Esophagus muscularis mucosa (tissue), 4 donors: Measurements from ENCODE around the gene ALG2. TPM values are rescaled to one million over a fixed set of nuclear protein-coding genes. Genes with fewer than 3 reads are reported as not detected.
A peak's percentile ranks its signal among the peaks of the same experiment; 100 is the strongest.

ENCODE experiments used
- DNase-seq: peaks from one replicate; pipeline ENCODE4 v3.0.0-alpha.2; 2017; ENCODE audit errors: extremely low spot score
- H3K27ac ChIP-seq, 4 donors: fragments of 200-600 bp; sonication (generic); replicated peaks in 1 of 4; 1 replicate in 3 of 4; 2 replicates in 1 of 4; pipeline ENCODE4 v1.5.1; 2016 to 2019; ENCODE audit warnings: mild to moderate bottlenecking in 1 of 4
- H3K27me3 ChIP-seq, 4 donors: fragments of 200-600 bp; sonication (generic); one replicate each; pipeline versions ENCODE4 v1.5.1 to v1.6.0; 2016 to 2019
- H3K36me3 ChIP-seq, 4 donors: fragments of 200-600 bp; sonication (generic); one replicate each; pipeline ENCODE4 v1.5.1; 2016 to 2019
- H3K4me1 ChIP-seq, 4 donors: fragments of 200-600 bp; sonication (generic); one replicate each; pipeline ENCODE4 v1.5.1; 2016 to 2019
- H3K4me3 ChIP-seq, 4 donors: fragments of 200-600 bp; sonication (generic); 1 replicate in 2 of 4; 2 replicates in 2 of 4; pipeline ENCODE4 v1.5.1; 2016 to 2019; ENCODE audit warnings: mild to moderate bottlenecking in 4 of 4, moderate library complexity in 1 of 4
- H3K9me3 ChIP-seq, 4 donors: fragments of 200-600 bp; sonication (generic); 1 replicate in 3 of 4; 2 replicates in 1 of 4; pipeline ENCODE4 v1.5.1; 2016 to 2019
- CTCF ChIP-seq, 3 experiments: fragments of 200-600 bp in 2 of 3; fragments of 450-650 bp in 1 of 3; sonication (generic) in 2 of 3; IDR thresholded peaks; one replicate each; pipeline ENCODE4 v1.5.1; 2017 to 2019; ENCODE audit warnings: antibody characterized with exemption in 3 of 3, mild to moderate bottlenecking in 2 of 3, moderate library complexity in 1 of 3
- EP300 ChIP-seq: sonication (generic); formaldehyde crosslinking; IDR thresholded peaks from one replicate; pipeline ENCODE4 v1.6.1; 2017; ENCODE audit warnings: antibody characterized with exemption
- POLR2A ChIP-seq: fragments of 450-650 bp; IDR thresholded peaks from one replicate; pipeline ENCODE4 v1.6.1; 2017; ENCODE audit warnings: antibody characterized with exemption, moderate library complexity, mild to moderate bottlenecking, low read depth
- POLR2AphosphoS5 ChIP-seq, 2 donors: sonication (generic); formaldehyde crosslinking; IDR thresholded peaks; one replicate each; pipeline ENCODE4 v1.6.1; 2017; ENCODE audit warnings: antibody characterized with exemption in 2 of 2
- WGBS: methylation state at CpG from one replicate; pipeline ENCODE4 v1.1.5; 2018; 5-methylcytosine and 5-hydroxymethylcytosine counted together
- intact Hi-C: fragments of 100-400 bp; cut with DNase I; formaldehyde crosslinking; loops from one replicate; pipeline ENCODE4 v1.15.1; 2023
- total RNA-seq, 4 donors: library from RNA; depleted of rRNA; stranded (reverse); fragments of >200 nt; gene quantifications; one replicate each; pipeline versions ENCODE4 v1.1.0 to v1.2.1, GENCODE V29; 2016

ALG2 gene
- total RNA-seq, 4 donors from 2014 or later = 19.5 to 33.4 (median 26.2) TPM

- no peak for TF ChIP-seq EP300
- DNase-seq = no peak
- intact Hi-C loops = loop anchor here (10.0 kb wide), 1 partner anchor 1143 kb away; no protein-coding TSS in a partner anchor
- Histone ChIP-seq H3K36me3 (no peaks in the 10 kb centered on the region), H3K27me3 (no peaks in the 10 kb centered on the region), H3K9me3 (no peaks in the 10 kb centered on the region), H3K27ac (no peak overlapping the region), H3K4me1 (peaks cover 10 to 15% (median 14%) of the 10 kb centered on the region in 4 donors), H3K4me3 (no peak overlapping the region)
- WGBS = 74% methylated on average over 4 of the region's 4 CpGs
Observed at GRCh38 chr9:99181621-99182020, 40.1 kb downstream of the ALG2 start.

GRCh38 chr9:99181206-99181605 is 40.5 kb downstream of the ALG2 start:
- 67% methylated on average over 2 of the region's 2 CpGs for WGBS

GRCh38 chr9:99180662-99181061 is 41.1 kb downstream of the ALG2 start:
- Histone ChIP-seq H3K9me3 (no peaks in the 10 kb centered on the region), H3K27me3 (no peaks in the 10 kb centered on the region), H3K36me3 (no peaks in the 10 kb centered on the region), H3K4me3 (no peak overlapping the region), H3K27ac (no peak overlapping the region), H3K4me1 (peaks cover 10 to 15% (median 14%) of the 10 kb centered on the region in 4 donors)
- no peak for TF ChIP-seq EP300
- TF ChIP-seq POLR2AphosphoS5 (IDR thresholded peaks at IDR 0.05) = no peak
- no peak for TF ChIP-seq POLR2A
- no peak for TF ChIP-seq CTCF (IDR thresholded peaks at IDR 0.05)
- peak; percentile 91 for DNase-seq
- WGBS = 87% methylated on average over 9 of the region's 9 CpGs
- intact Hi-C loops = loop anchor here (10.0 kb wide), 1 partner anchor 1144 kb away; no protein-coding TSS in a partner anchor

More at GRCh38 chr9:99181206-99181605, 40.5 kb downstream of the ALG2 start:
- H3K27me3 ChIP-seq = no peaks in the 10 kb centered on the region
- DNase-seq = peak; percentile 78
- TF ChIP-seq POLR2AphosphoS5 (IDR thresholded peaks at IDR 0.05) (no peak), EP300 (no peak), POLR2A (no peak), CTCF (IDR thresholded peaks at IDR 0.05) (no peak)
- no peaks in the 10 kb centered on the region for H3K9me3 ChIP-seq
- H3K36me3 ChIP-seq = no peaks in the 10 kb centered on the region
- intact Hi-C loops = loop anchor here (10.0 kb wide), 1 partner anchor 1144 kb away; no protein-coding TSS in a partner anchor
- no peak overlapping the region for H3K4me3 ChIP-seq
- H3K4me1 ChIP-seq = peaks cover 10 to 15% (median 14%) of the 10 kb centered on the region in 4 donors
- H3K27ac ChIP-seq = no peak overlapping the region

GRCh38 chr9:99180199-99180598 is 41.5 kb downstream of the ALG2 start:
- peaks cover 10 to 14% (median 13%) of the 10 kb centered on the region in 4 donors for H3K4me1 ChIP-seq

More at GRCh38 chr9:99180199-99180598, 41.5 kb downstream of the ALG2 start:
- Histone ChIP-seq H3K36me3 (no peaks in the 10 kb centered on the region), H3K9me3 (no peaks in the 10 kb centered on the region), H3K27me3 (no peaks in the 10 kb centered on the region), H3K27ac (no peak overlapping the region), H3K4me3 (no peak overlapping the region)
- WGBS = 100% methylated on average over 1 of the region's 1 CpG
- DNase-seq = no peak
- TF ChIP-seq EP300 (no peak), POLR2AphosphoS5 (IDR thresholded peaks at IDR 0.05) (no peak), CTCF (IDR thresholded peaks at IDR 0.05) (no peak), POLR2A (no peak)
- intact Hi-C loops = loop anchor here (10.0 kb wide), 1 partner anchor 1145 kb away; no protein-coding TSS in a partner anchor
